NCI-H128 (cell line): ENCODE measurements around the gene TAB2.

Source experiments
- DNase-seq: peaks from one replicate; lab custom pipeline; 2025; ENCODE audit not compliant: unreplicated experiment; lab: John Stamatoyannopoulos, UW

Gene TAB2

GRCh38 chr6:149317644-149318571 lies at the start of gene TAB2:
Gene TAB2, plus strand, starts transcription at chr6:149317712. Its CDS starts 52,286 bp downstream, at chr6:149369998.
- DNase-seq: no peak

- DNase-seq: no peak
Measured at GRCh38 chr6:149268146-149268545, 49.4 kb upstream of the TAB2 start.

DNA sequence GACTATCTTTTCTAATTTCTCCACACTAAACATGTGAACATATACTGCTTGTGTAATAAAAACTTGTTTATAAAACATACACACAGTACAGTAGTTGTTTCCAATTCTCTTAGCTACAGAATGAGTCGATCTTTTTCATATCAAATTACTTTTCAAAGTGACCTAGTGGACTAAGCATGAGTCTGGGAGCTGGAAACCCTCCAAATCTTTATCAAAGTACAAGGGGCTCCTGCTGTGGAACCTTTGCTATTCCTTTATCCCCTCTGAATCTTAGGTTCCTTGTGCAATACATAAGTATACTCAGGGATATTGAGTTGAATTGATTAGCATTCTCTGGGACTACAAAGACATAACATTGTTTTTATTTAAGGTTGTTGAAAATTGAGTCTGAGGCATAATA lies 48.7 kb upstream of the TAB2 start:
- DNase-seq: no peak

- DNase-seq: no peak
Measured at GRCh38 chr6:149270616-149271015, 46.9 kb upstream of the TAB2 start.

GRCh38 chr6:149271348-149272340 lies 45.9 kb upstream of the TAB2 start:
- DNase-seq: no peak

- no peak for DNase-seq
Measured at GRCh38 chr6:149273318-149273717, 44.2 kb upstream of the TAB2 start.

DNA sequence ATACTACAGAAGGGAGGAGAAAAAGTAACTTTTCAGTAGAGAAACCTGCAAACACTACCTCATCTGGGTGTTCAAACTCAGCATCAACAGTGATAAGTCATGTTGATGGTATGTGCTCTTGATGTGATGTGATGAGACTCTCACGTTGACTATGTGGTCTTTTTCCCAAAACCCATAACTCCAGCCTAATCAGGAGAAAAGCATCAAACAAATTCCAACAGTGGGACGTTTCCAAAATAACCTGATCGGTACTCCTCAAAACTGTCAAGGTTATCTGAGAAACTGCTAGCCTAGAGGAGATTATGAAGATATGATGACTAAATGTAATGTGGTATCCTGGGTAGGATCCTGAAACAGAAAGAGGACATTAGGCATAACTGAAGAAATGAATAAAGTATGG lies 41.9 kb upstream of the TAB2 start:
- no peak for DNase-seq

- DNase-seq: no peak
Measured at GRCh38 chr6:149277621-149278020, 39.9 kb upstream of the TAB2 start.

GRCh38 chr6:149278997-149279396 lies 38.5 kb upstream of the TAB2 start:
- DNase-seq: no peak

- no peak for DNase-seq
Measured at GRCh38 chr6:149284904-149285303, 32.6 kb upstream of the TAB2 start.

GRCh38 chr6:149285626-149286025 lies 31.9 kb upstream of the TAB2 start:
- no peak for DNase-seq

- DNase-seq: no peak
Measured at GRCh38 chr6:149286905-149287304, 30.6 kb upstream of the TAB2 start.

- no peak for DNase-seq
Measured at GRCh38 chr6:149289192-149289781, 28.2 kb upstream of the TAB2 start.

DNA sequence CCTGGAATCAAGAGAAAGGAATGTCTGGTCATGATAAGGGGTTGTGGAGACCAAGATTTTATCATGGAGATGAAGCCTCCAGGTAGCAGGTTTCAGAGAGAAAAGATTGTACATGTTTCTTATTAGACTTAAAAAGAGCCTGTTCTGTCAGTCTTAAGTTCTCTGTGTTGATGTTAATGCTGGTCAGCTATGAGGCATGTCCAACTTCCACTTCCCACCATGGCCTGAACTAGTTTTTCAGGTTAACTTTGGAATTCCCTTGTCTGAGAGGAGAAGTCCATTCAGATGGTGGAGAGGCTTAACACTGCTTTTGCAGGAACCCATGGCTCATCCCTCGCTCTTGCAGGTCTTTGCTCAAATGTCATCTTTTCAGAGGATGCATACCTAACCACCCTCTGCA lies 27.5 kb upstream of the TAB2 start:
- DNase-seq: no peak

DNA sequence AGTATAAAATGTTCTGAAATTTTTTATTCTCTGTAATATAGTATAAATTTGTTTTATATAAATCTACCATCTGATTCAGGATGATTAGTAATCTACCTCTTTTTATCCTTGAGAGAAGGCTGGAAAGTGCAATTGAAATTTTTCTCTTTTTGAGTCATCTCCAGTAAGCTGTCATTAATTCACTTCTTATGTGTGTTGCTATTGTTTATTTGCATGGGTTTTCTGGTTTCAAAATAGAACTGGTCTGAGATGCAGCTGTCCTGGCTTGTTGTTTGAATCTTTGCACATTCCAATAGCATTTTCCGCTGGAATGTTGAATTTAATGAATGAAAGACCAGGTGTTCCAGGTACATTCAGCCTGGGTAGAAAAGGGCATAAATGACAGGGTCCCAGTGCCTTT lies 24.3 kb upstream of the TAB2 start:
- no peak for DNase-seq

DNA sequence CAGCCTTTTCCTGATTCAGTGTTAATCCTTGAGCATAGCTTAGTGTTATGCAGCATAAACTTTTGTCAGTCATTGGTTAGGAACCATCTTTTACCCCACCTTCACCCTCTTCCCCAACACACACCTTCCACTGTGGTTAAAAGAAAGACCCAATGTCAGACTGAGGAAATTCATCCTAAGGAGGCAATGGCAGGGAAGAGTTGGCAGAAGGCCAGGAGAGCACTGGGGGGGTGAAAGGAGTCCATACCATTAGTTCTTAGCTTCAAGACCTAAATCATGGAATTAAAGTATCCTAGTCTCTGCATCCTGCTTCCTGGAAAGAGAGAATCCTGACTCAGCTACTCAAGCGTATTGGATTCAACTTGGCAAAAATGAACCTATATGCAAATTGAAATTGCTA lies 16.9 kb upstream of the TAB2 start:
- no peak for DNase-seq

DNA sequence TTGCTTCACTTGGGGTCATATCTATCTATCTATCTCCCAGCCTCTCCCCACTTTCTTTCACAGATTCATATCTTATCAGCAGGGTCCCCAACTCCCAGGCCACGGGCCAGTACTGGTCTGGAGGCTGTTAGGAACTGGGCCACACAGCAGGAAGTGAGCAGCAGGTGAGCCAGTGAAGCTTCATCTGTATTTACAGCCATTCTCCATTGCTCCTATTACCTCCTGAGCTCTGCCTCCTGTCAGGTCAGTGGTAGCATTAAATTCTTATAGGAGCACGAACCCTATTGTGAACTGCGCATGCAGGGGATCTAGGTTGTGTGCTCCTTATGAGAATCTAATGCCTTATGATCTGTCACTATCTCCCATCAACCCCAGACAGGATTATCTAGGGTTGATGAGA lies 14.8 kb upstream of the TAB2 start:
- no peak for DNase-seq

- DNase-seq: no peak
Measured at GRCh38 chr6:149303468-149303867, 14.0 kb upstream of the TAB2 start.

- no peak for DNase-seq
Measured at GRCh38 chr6:149305372-149305771, 12.1 kb upstream of the TAB2 start.

DNA sequence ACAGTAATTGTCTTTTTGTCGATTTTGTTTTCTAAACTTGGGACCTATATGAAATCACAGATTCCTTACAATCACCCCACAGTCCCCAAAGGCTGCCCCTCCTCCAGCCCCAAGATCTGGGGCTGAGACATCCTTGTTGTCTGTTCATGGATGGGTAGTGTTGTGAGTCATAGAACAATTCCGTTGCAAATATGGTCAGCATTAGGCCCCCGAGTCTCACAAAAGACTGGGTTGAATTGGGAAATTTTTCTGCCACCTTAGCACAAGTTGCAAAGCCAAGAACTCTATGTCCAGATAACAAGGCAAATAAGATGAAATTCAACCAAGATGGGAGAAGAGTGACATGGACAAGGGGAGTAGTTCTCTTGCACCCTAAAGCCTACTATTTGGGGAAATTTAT lies 10.5 kb upstream of the TAB2 start:
- DNase-seq: no peak

- DNase-seq: no peak
Measured at GRCh38 chr6:149311293-149311692, 6.2 kb upstream of the TAB2 start.
